H1 (cell line): ENCODE measurements around the gene SFTPB. TPM values are rescaled to one million over a fixed set of nuclear protein-coding genes. Genes with fewer than 3 reads are reported as not detected.

Source experiments
- CTCF ChIA-PET: fragments of 300-600 bp; sonication (Branson Sonifier 250); formaldehyde crosslinking; loops from one replicate; lab custom pipeline; 2021; ENCODE audit not compliant: partially characterized antibody; lab: Charles Lee
- POLR2A ChIA-PET: fragments of 300-600 bp; sonication (Branson Sonifier 250); formaldehyde crosslinking; loops from one replicate; lab custom pipeline; 2021; ENCODE audit warnings: inconsistent platforms; ENCODE audit not compliant: partially characterized antibody; lab: Charles Lee
- DNase-seq, 2 experiments: peaks; one replicate each; pipeline versions ENCODE4 v3.0.0 to v3.0.0-alpha.2; 2010 to 2022; ENCODE audit warnings: low spot score in 2 of 2, low read depth in 1 of 2, mixed read lengths in 1 of 2
- FAIRE-seq: peaks from 2 replicates; lab custom pipeline; 2011; peaks lifted over from hg19 to GRCh38; lab: Jason Lieb, UNC
- H2AFZ ChIP-seq: 2 replicates; pipeline ENCODE4 v1.8.1; 2012; ENCODE audit warnings: low read length, inconsistent platforms
- H2AK5ac ChIP-seq: 2 replicates; pipeline ENCODE4 v1.6.1; 2013; ENCODE audit warnings: low read depth, low read length
- H2BK120ac ChIP-seq: replicated peaks from 2 replicates; pipeline ENCODE3; 2013; ENCODE audit warnings: low read depth, low read length, inconsistent platforms
- H2BK12ac ChIP-seq: 2 replicates; pipeline ENCODE4 v1.6.1; 2013; ENCODE audit warnings: low read depth, low read length
- H2BK15ac ChIP-seq: 2 replicates; pipeline ENCODE4 v1.6.1; 2013; ENCODE audit warnings: low read length
- H2BK20ac ChIP-seq: 2 replicates; pipeline ENCODE4 v1.6.1; 2013; ENCODE audit warnings: low read length
- H2BK5ac ChIP-seq: 2 replicates; pipeline ENCODE4 v1.6.1; 2013; ENCODE audit warnings: low read depth, low read length
- H3K14ac ChIP-seq: 2 replicates; pipeline ENCODE4 v1.6.1; 2013; ENCODE audit warnings: inconsistent platforms; ENCODE audit not compliant: insufficient read length
- H3K18ac ChIP-seq: 2 replicates; pipeline ENCODE4 v1.6.1; 2013; ENCODE audit warnings: low read length; ENCODE audit errors: extremely low read depth
- H3K23ac ChIP-seq: 2 replicates; pipeline ENCODE4 v1.6.1; 2013; ENCODE audit warnings: inconsistent platforms; ENCODE audit not compliant: insufficient read length
- H3K23me2 ChIP-seq: 2 replicates; pipeline ENCODE4 v1.6.1; 2013; ENCODE audit warnings: low read depth, low read length
- H3K27ac ChIP-seq: 2 replicates; pipeline ENCODE4 v1.6.1; 2011; ENCODE audit warnings: low read depth, low read length, inconsistent platforms
- H3K27me3 ChIP-seq, 4 experiments: replicated peaks in 1 of 4; 1 replicate in 1 of 4; 2 replicates in 3 of 4; pipeline versions ENCODE4 v1.6.1 to v1.8.1; 2011 to 2013; ENCODE audit warnings: low read length in 3 of 4, mild to moderate bottlenecking in 3 of 4, inconsistent platforms in 2 of 4, mixed read lengths in 2 of 4, moderate library complexity in 1 of 4; ENCODE audit not compliant: control insufficient read depth in 3 of 4, insufficient read depth in 3 of 4; ENCODE audit errors: extremely low read depth in 1 of 4
- H3K36me3 ChIP-seq, 4 experiments: 2 replicates each; pipeline versions ENCODE4 v1.6.1 to v1.8.1; 2011 to 2013; ENCODE audit warnings: mild to moderate bottlenecking in 4 of 4, low read length in 3 of 4, moderate library complexity in 2 of 4, control low read depth in 1 of 4, inconsistent platforms in 1 of 4; ENCODE audit not compliant: insufficient read depth in 4 of 4, control insufficient read depth in 2 of 4
- H3K4ac ChIP-seq: replicated peaks from 2 replicates; pipeline ENCODE3; 2013; ENCODE audit warnings: low read length, low read depth, mixed read lengths, inconsistent platforms; ENCODE audit not compliant: insufficient read length
- H3K4me1 ChIP-seq, 4 experiments: replicated peaks in 1 of 4; 1 replicate in 1 of 4; 2 replicates in 3 of 4; pipeline versions ENCODE4 v1.6.1 to v1.8.1; 2011 to 2013; ENCODE audit warnings: low read length in 3 of 4, inconsistent platforms in 2 of 4, mixed read lengths in 1 of 4; ENCODE audit not compliant: insufficient read depth in 4 of 4, control insufficient read depth in 3 of 4
- H3K4me2 ChIP-seq, 2 experiments: 2 replicates each; pipeline versions ENCODE4 v1.6.1 to v1.8.1; 2011 to 2013; ENCODE audit warnings: low read depth in 2 of 2, low read length in 2 of 2, control low read depth in 1 of 2, inconsistent platforms in 1 of 2, mild to moderate bottlenecking in 1 of 2; ENCODE audit not compliant: insufficient read depth in 1 of 2
- H3K4me3 ChIP-seq, 4 experiments: fragments of 200-600, 300-600 bp in 1 of 4; sonication (generic), shearing (Covaris generic), sonication (Bioruptor Twin) in 1 of 4; 2 replicates each; pipeline versions ENCODE4 v1.5.1 to v1.8.1; 2011 to 2016; ENCODE audit warnings: low read length in 4 of 4, low read depth in 3 of 4, control low read depth in 2 of 4, inconsistent platforms in 2 of 4, mild to moderate bottlenecking in 2 of 4, mixed read lengths in 1 of 4, moderate library complexity in 1 of 4; ENCODE audit not compliant: insufficient read depth in 2 of 4; ENCODE audit errors: extremely low read depth in 1 of 4
- H3K56ac ChIP-seq: replicated peaks from 2 replicates; pipeline ENCODE3; 2013; ENCODE audit warnings: low read depth, mild to moderate bottlenecking, mixed read lengths, low read length, inconsistent platforms; ENCODE audit not compliant: insufficient read length
- H3K79me1 ChIP-seq: 2 replicates; pipeline ENCODE4 v1.6.1; 2013; ENCODE audit warnings: low read depth, low read length, control low read depth
- H3K79me2 ChIP-seq, 2 experiments: 2 replicates each; pipeline versions ENCODE4 v1.6.1 to v1.8.1; 2012 to 2013; ENCODE audit warnings: low read length in 2 of 2, mild to moderate bottlenecking in 2 of 2, inconsistent platforms in 1 of 2; ENCODE audit not compliant: insufficient read depth in 2 of 2, control insufficient read depth in 1 of 2
- H3K9ac ChIP-seq, 4 experiments: replicated peaks in 1 of 4; 1 replicate in 1 of 4; 2 replicates in 3 of 4; pipeline versions ENCODE4 v1.6.1 to v1.8.1; 2011 to 2013; ENCODE audit warnings: low read depth in 3 of 4, low read length in 3 of 4, control low read depth in 2 of 4, mild to moderate bottlenecking in 2 of 4, moderate library complexity in 2 of 4, inconsistent platforms in 1 of 4; ENCODE audit errors: extremely low read depth in 1 of 4
- H3K9me3 ChIP-seq, 2 experiments: 2 replicates each; pipeline versions ENCODE4 v1.6.1 to v1.8.1; 2012 to 2013; ENCODE audit warnings: mild to moderate bottlenecking in 2 of 2, moderate library complexity in 2 of 2, control low read depth in 1 of 2, inconsistent platforms in 1 of 2, low read depth in 1 of 2, low read length in 1 of 2, mixed read lengths in 1 of 2; ENCODE audit not compliant: insufficient read depth in 2 of 2
- H4K20me1 ChIP-seq, 2 experiments: replicated peaks in 1 of 2; 2 replicates each; pipeline versions ENCODE3 to v1.8.1; 2011 to 2013; ENCODE audit warnings: inconsistent platforms in 2 of 2, low read length in 2 of 2, mild to moderate bottlenecking in 1 of 2; ENCODE audit not compliant: insufficient read depth in 2 of 2, control insufficient read depth in 1 of 2
- H4K5ac ChIP-seq: 2 replicates; pipeline ENCODE4 v1.6.1; 2013; ENCODE audit warnings: low read length, low read depth, mixed read lengths, inconsistent platforms; ENCODE audit not compliant: insufficient read length
- H4K8ac ChIP-seq: 2 replicates; pipeline ENCODE4 v1.8.0; 2013; ENCODE audit warnings: mild to moderate bottlenecking, moderate library complexity, low read length, inconsistent platforms; ENCODE audit not compliant: insufficient read depth; ENCODE audit errors: extremely low read depth
- H4K91ac ChIP-seq: replicated peaks from 2 replicates; pipeline ENCODE3; 2013; ENCODE audit warnings: low read length, mixed read lengths, inconsistent platforms; ENCODE audit not compliant: insufficient read length
- BRCA1 ChIP-seq: IDR thresholded peaks from 2 replicates; pipeline ENCODE4 v1.6.1; 2012; ENCODE audit warnings: low read depth, low read length, improper control_type of control experiment
- CBX5 ChIP-seq: fragments of 300-800, 300-1000 bp; sonication (generic); IDR thresholded peaks from 2 replicates; pipeline ENCODE4 v1.7.1; 2016; ENCODE audit warnings: antibody characterized with exemption, low read length, low read depth
- CHD2 ChIP-seq: IDR thresholded peaks from 2 replicates; pipeline ENCODE4 v1.6.1; 2012; ENCODE audit warnings: low read length, improper control_type of control experiment
- CREB1 ChIP-seq: IDR thresholded peaks from 2 replicates; pipeline ENCODE4 v1.6.1; 2012; ENCODE audit warnings: inconsistent platforms
- CTCF ChIP-seq, 3 experiments: IDR thresholded peaks; 1 replicate in 2 of 3; 2 replicates in 1 of 3; pipeline versions ENCODE4 v1.5.1 to v1.6.1; 2011; ENCODE audit warnings: low read length in 3 of 3, mild to moderate bottlenecking in 3 of 3, inconsistent platforms in 2 of 3, low read depth in 1 of 3, moderate library complexity in 1 of 3; ENCODE audit not compliant: insufficient read depth in 1 of 3; ENCODE audit errors: control extremely low read depth in 1 of 3
- FOSL1 ChIP-seq: IDR thresholded peaks from 2 replicates; pipeline ENCODE4 v1.6.1; 2011; ENCODE audit warnings: mild to moderate bottlenecking, low read depth, low read length, moderate library complexity; ENCODE audit not compliant: insufficient read depth
- JUND ChIP-seq: IDR thresholded peaks from 2 replicates; pipeline ENCODE4 v1.6.1; 2011; ENCODE audit warnings: mild to moderate bottlenecking, improper control_type of control experiment, low read length
- NANOG ChIP-seq: IDR thresholded peaks from 2 replicates; pipeline ENCODE4 v1.6.1; 2011; ENCODE audit warnings: low read length, low read depth, mild to moderate bottlenecking, inconsistent platforms; ENCODE audit not compliant: insufficient read depth, poor library complexity, severe bottlenecking
- PHF8 ChIP-seq: fragments of 200-600 bp; sonication (generic); conservative IDR thresholded peaks from 2 replicates; pipeline ENCODE4 v1.7.1; 2012; ENCODE audit warnings: low read depth, mild to moderate bottlenecking, inconsistent platforms, low read length, moderate library complexity
- SUZ12 ChIP-seq: fragments of 200-600 bp; sonication (generic); IDR thresholded peaks from 2 replicates; pipeline ENCODE4 v1.6.1; 2012; ENCODE audit warnings: mild to moderate bottlenecking, inconsistent platforms, low read length, moderate library complexity, mixed read lengths
- TEAD4 ChIP-seq: IDR thresholded peaks from 2 replicates; pipeline ENCODE4 v1.6.1; 2012; ENCODE audit warnings: low read depth, low read length, inconsistent platforms, mixed read lengths
- ZNF274 ChIP-seq: IDR thresholded peaks from 2 replicates; pipeline ENCODE4 v1.7.0; 2012; ENCODE audit warnings: low read length, borderline replicate concordance; ENCODE audit errors: extremely low read depth
- WGBS, 2 experiments: shearing (Covaris generic) in 1 of 2; methylation state at CpG; one replicate each; pipeline versions ENCODE4 v1.1.6 to v1.1.7; 2013 to 2015; ENCODE audit warnings: low lambda C conversion rate in 2 of 2, mixed read lengths in 2 of 2, inconsistent platforms in 1 of 2, low coverage in 1 of 2, missing lambda C conversion rate in 1 of 2; ENCODE audit not compliant: insufficient replicate concordance in 2 of 2, insufficient coverage in 1 of 2, insufficient read length in 1 of 2; ENCODE audit errors: extremely low coverage in 1 of 2, missing lambda C conversion rate in 1 of 2; 5-methylcytosine and 5-hydroxymethylcytosine counted together
- polyA plus RNA-seq, 7 experiments: library from polyadenylated mRNA; depleted of rRNA in 3 of 7; stranded (reverse) in 5 of 7; unstranded in 2 of 7; fragments of >200 nt in 5 of 7; fragments of 200-250 nt in 2 of 7; gene quantifications; 1 replicate in 5 of 7; 2 replicates in 1 of 7; 4 replicates in 1 of 7; pipeline versions ENCODE4 v1.2.1 to v1.2.3, GENCODE V29; 2011 to 2013; ENCODE audit warnings: missing spikeins in 2 of 7, mixed read lengths in 2 of 7
- total RNA-seq: library from RNA; stranded (reverse); fragmentation: NEBNext Ultra II Directional; extraction: Animal tissue kit (Norgen Biotek cat#: 25700); gene quantifications from 2 replicates; pipeline ENCODE4 v1.2.1, GENCODE V29; 2021

SFTPB gene
- total and polyA plus RNA-seq, 2 of the 8 experiments (the other 6 are each of a cell fraction or from before 2014, with no cell fraction given): not detected

GRCh38 chr2:85675427-85675826 is 7.4 kb upstream of the SFTPB start:
- H3K27ac ChIP-seq: no peak overlapping the region
- H3K4ac ChIP-seq: no peak overlapping the region
- H3K23me2 ChIP-seq: no peaks in the 10 kb centered on the region
- no peak overlapping the region for H3K56ac ChIP-seq
- no peaks in the 10 kb centered on the region for H4K20me1 ChIP-seq
- H2AK5ac ChIP-seq: no peak overlapping the region
- CTCF ChIA-PET: interaction anchor here (0.5 to 1.8 kb wide), 6 partner anchors 8 to 138 kb away, joined by 3 to 6 read pairs (median 4); no protein-coding TSS in a partner anchor
- no peak overlapping the region for H2BK12ac ChIP-seq
- H3K36me3 ChIP-seq: no peaks in the 10 kb centered on the region
- DNase-seq (no peak), FAIRE-seq (no peak)
- H4K8ac ChIP-seq: no peak overlapping the region
- no peak overlapping the region for H3K14ac ChIP-seq
- POLR2A ChIA-PET: interaction anchor here (1.3 to 3.1 kb wide), 3 partner anchors 16 to 70 kb away, joined by 3 to 9 read pairs (median 4); no protein-coding TSS in a partner anchor
- no peaks in the 10 kb centered on the region for H3K9me3 ChIP-seq
- no peaks in the 10 kb centered on the region; a peak in 1 of 7 replicates for H3K27me3 ChIP-seq
- H4K91ac ChIP-seq: no peak overlapping the region
- no peak overlapping the region for H2BK20ac ChIP-seq
- no peaks in the 10 kb centered on the region for H3K79me2 ChIP-seq
- no peak overlapping the region for H3K9ac ChIP-seq
- H3K4me2 ChIP-seq: no peak overlapping the region
- H3K4me3 ChIP-seq: no peak overlapping the region
- no peak overlapping the region for H2BK120ac ChIP-seq
- H3K79me1 ChIP-seq: no peaks in the 10 kb centered on the region
- no peak overlapping the region for H3K18ac ChIP-seq
- 99% methylated on average over 6 of the region's 6 CpGs; no CpG with 5 or more reads in 1 of the 2 experiments for WGBS, 2 experiments
- peaks cover 0 to 7% (median 1%) of the 10 kb centered on the region in 4 experiments; a peak in 2 of 7 replicates for H3K4me1 ChIP-seq
- H4K5ac ChIP-seq: no peak overlapping the region
- H2BK15ac ChIP-seq: no peak overlapping the region
- H2BK5ac ChIP-seq: no peak overlapping the region
- H3K23ac ChIP-seq: no peak overlapping the region
- no peak overlapping the region for H2AFZ ChIP-seq
- TF ChIP-seq BRCA1: no peak
- no peak for TF ChIP-seq JUND
- TF ChIP-seq TEAD4: no peak
- TF ChIP-seq SUZ12: no peak
- TF ChIP-seq CBX5: no peak
- no peak for TF ChIP-seq CTCF (IDR thresholded peaks at IDR 0.05; ENCODE audit: control extremely low read depth in 1 of 3, insufficient read depth in 1 of 3, low read depth in 1 of 3, low read length in 3 of 3)
- no peak for TF ChIP-seq ZNF274
- TF ChIP-seq CREB1: no peak
- no peak for TF ChIP-seq NANOG
- no peak for TF ChIP-seq CHD2
- no peak for TF ChIP-seq FOSL1
- no peak for TF ChIP-seq PHF8
